Osteocyte (in vitro differentiated cells): ENCODE data around the gene RHEB. TPM values are rescaled to one million over a fixed set of nuclear protein-coding genes. Genes with fewer than 3 reads are reported as not detected.
A peak's percentile ranks its signal among the peaks of the same experiment; 100 is the strongest.

ENCODE experiments used
- DNase-seq: peaks from one replicate; pipeline ENCODE4 v3.0.0; 2021; ENCODE audit warnings: mixed read lengths; ENCODE audit not compliant: unreplicated experiment; ENCODE audit errors: extremely low spot score
- H3K27ac Mint-ChIP-seq: one replicate; pipeline ENCODE4 v1.8.0; 2021; ENCODE audit warnings: mild to moderate bottlenecking, mixed read lengths; ENCODE audit not compliant: unreplicated experiment
- H3K27me3 Mint-ChIP-seq: one replicate; pipeline ENCODE4 v1.8.0; 2021; ENCODE audit warnings: mixed read lengths; ENCODE audit not compliant: unreplicated experiment
- H3K36me3 Mint-ChIP-seq: one replicate; pipeline ENCODE4 v1.8.0; 2021; ENCODE audit warnings: mixed read lengths; ENCODE audit not compliant: unreplicated experiment
- H3K4me1 Mint-ChIP-seq: one replicate; pipeline ENCODE4 v1.8.0; 2021; ENCODE audit warnings: mixed read lengths; ENCODE audit not compliant: unreplicated experiment
- H3K4me3 Mint-ChIP-seq: one replicate; pipeline ENCODE4 v1.8.0; 2021; ENCODE audit warnings: mild to moderate bottlenecking, moderate library complexity, mixed read lengths; ENCODE audit not compliant: unreplicated experiment
- H3K9me3 Mint-ChIP-seq: one replicate; pipeline ENCODE4 v1.8.0; 2021; ENCODE audit warnings: mixed read lengths; ENCODE audit not compliant: unreplicated experiment
- total RNA-seq: library from RNA; stranded (reverse); gene quantifications from 2 replicates; pipeline ENCODE4 v1.2.1, GENCODE V29; 2021
- TF ChIP-seq, protein P1 (sequence below): fragments of 200-600 bp; sonication (generic); IDR thresholded peaks from 2 replicates; pipeline ENCODE4 v1.5.0; 2021; ENCODE audit warnings: antibody characterized with exemption, mild to moderate bottlenecking, moderate library complexity

The RHEB gene
- total RNA-seq, 1 donor from 2014 or later, result 97.7 TPM

DNA sequence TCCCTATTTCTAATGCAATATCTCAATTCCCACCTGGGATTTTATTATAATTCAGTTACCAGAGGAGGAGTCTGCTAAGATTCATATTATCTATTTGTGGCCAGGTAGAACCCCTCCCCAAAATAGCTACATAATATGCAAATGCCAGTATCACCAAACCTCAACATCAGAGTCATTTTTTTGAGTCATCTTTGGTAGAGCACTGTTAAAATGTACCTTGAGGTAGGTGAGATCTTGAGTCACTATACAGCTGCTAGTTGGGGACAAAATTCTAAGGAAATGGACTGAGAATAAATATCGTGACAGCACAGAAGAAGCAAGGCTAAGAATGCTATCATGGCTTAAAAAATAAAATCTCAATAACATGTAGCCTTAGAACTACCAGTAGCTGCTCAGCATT is 75.1 kb downstream of the RHEB start:
- Mint-ChIP-seq H3K4me1 (peaks cover 16% of the 10 kb centered on the region), H3K4me3 (no peak overlapping the region), H3K27me3 (peaks cover 16% of the 10 kb centered on the region), H3K9me3 (no peaks in the 10 kb centered on the region), H3K27ac (no peak overlapping the region), H3K36me3 (no peaks in the 10 kb centered on the region)
- DNase-seq, result no peak
- TF ChIP-seq, protein P1, sequence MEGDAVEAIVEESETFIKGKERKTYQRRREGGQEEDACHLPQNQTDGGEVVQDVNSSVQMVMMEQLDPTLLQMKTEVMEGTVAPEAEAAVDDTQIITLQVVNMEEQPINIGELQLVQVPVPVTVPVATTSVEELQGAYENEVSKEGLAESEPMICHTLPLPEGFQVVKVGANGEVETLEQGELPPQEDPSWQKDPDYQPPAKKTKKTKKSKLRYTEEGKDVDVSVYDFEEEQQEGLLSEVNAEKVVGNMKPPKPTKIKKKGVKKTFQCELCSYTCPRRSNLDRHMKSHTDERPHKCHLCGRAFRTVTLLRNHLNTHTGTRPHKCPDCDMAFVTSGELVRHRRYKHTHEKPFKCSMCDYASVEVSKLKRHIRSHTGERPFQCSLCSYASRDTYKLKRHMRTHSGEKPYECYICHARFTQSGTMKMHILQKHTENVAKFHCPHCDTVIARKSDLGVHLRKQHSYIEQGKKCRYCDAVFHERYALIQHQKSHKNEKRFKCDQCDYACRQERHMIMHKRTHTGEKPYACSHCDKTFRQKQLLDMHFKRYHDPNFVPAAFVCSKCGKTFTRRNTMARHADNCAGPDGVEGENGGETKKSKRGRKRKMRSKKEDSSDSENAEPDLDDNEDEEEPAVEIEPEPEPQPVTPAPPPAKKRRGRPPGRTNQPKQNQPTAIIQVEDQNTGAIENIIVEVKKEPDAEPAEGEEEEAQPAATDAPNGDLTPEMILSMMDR, result no peak

DNA sequence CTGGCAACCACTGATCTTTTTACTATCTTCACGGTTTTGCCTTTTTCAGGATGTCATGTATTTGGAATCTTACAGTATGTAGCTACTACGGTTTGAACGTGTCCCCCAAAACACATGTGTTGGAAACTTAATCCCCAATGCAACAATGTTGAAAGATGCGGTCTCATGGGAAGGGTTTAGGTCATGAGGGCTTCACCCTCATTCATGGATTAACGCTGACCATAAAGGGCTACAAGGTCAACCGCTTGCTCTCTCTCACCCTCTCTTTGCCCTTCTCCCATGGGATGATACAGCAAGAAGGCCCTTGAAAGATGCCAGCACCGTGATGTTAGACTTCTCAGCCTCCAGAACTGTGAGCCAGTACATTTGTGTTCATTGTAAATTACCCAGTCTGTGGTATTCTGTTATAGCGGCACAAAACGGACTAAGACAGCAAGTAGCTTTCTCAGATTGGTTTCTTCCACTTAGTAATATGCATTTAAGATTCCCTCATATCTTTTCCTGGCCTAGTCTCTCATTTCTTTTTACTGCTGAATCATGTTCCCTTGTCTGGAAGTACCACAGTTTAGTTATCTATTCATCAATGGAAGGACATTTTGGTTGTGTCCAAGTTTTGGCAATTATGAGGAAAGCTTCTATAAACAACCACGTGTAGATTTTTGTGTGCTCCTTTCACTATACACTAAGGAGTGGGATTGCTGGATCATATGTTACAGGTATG is 76.8 kb downstream of the RHEB start:
- Mint-ChIP-seq H3K4me3 (no peak overlapping the region), H3K4me1 (peaks cover 16% of the 10 kb centered on the region), H3K27me3 (peaks cover 16% of the 10 kb centered on the region), H3K27ac (no peak overlapping the region), H3K9me3 (no peaks in the 10 kb centered on the region), H3K36me3 (no peaks in the 10 kb centered on the region)
- no peak for DNase-seq
- TF ChIP-seq, protein P1, result no peak

DNA sequence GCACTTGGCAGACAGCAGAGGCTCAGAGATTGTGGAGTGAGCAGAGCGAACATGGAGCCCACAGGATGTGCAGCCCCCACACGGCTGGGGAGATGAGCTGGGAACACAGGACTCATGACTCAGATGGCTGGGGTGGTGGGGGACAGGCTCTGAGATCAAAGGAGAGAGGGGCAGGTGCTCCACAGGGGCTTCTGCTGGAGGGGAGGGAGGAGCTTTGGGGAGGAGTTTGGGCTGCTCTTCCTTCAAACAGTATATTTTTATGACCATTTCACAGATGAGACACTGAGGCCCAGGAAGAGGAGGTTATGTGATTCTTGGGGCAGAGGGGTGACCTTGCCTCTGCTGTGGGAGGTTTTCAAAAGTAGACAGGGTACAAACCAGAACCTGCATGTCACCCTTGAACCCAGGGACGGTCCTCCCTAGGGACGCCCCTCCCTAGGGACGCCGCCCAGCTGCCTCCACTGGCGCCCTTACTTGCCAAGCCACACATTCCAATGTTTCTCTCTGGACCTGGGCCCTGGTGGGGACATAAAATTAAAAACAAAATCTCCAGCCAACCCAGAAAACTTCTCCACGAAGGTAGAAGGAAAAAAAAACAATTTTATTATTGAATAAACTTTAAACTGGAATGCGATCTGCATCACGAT is 78.8 kb downstream of the RHEB start:
- Mint-ChIP-seq H3K27ac (no peak overlapping the region), H3K9me3 (no peaks in the 10 kb centered on the region), H3K27me3 (peaks cover 16% of the 10 kb centered on the region), H3K4me1 (peaks cover 26% of the 10 kb centered on the region), H3K4me3 (no peak overlapping the region), H3K36me3 (no peaks in the 10 kb centered on the region)
- DNase-seq, result no peak
- TF ChIP-seq, protein P1, result no peak

DNA sequence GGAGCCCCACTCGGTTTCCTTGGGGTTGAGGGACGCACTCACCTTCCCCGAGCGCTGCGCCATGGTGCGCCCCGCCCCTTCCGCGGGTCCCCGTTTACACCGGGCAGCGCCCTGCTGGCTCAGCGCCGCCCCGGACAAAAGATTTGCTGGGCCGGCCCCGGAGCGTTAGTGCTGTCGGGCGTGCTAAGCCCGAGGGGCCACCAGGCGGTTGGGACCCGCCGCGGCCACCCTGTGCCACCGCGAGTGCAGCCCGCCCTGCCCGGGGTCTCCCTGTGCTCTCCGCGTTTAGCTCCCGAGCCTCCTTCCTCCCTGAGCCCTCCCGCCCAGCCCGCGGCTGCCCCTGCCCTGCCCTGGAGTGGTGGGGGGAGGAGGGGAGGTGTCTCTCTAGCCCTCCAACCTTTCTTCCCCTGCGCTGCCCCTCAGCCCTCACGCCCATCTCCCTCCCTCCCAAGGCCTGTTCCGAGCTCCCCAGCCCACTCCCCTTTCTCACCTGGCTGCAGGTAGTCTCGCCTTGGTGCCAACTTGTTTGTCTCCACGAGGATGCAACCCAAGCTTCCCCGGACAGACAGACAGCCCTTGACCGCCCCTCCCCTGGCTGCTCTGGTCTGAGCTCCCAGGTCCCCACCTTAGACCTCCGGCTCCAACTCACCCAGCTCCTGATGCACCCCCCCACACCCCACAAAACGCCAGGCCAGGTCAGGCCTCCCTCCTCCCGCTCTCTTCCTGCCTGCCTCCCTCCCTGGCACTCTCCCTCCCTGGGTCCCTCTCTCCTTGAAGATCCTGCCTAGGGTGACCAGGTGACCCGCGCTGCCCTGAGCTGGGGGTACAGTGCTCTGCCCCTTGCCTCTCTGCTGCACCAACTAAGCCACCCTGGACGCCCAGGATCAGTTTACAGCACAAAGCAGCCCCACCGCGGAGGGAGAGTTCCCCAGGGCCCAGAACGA is 79.6 kb downstream of the RHEB start, which contains the start of gene CRYGN:
Gene CRYGN, minus strand, starts transcription at position 287 of the 944 bp plus-strand sequence. Its CDS starts 224 bp downstream, at position 63.
- Mint-ChIP-seq H3K27me3 (peaks cover 14% of the 10 kb centered on the region), H3K4me1 (peaks cover 26% of the 10 kb centered on the region), H3K36me3 (no peaks in the 10 kb centered on the region), H3K9me3 (no peaks in the 10 kb centered on the region), H3K4me3 (peak within 1 kb of the TSS; percentile 44), H3K27ac (no peak within 1 kb of the TSS)
- no peak for DNase-seq
- TF ChIP-seq, protein P1, result no peak
